HL-60 (cell line): ENCODE measurements around the gene SH3RF3.

ENCODE experiments used
- GABPA ChIP-seq: IDR thresholded peaks from 2 replicates; pipeline ENCODE4 v1.6.1; 2012; ENCODE audit warnings: low read depth
- POLR2AphosphoS5 ChIP-seq: IDR thresholded peaks from 2 replicates; pipeline ENCODE4 v1.6.1; 2012; ENCODE audit warnings: low read depth
- SPI1 ChIP-seq: IDR thresholded peaks from 2 replicates; pipeline ENCODE4 v1.6.1; 2012; ENCODE audit warnings: low read depth, mild to moderate bottlenecking, borderline replicate concordance
- TF ChIP-seq, protein P1 (sequence below): IDR thresholded peaks from one replicate; pipeline ENCODE4 v1.5.1; 2011; ENCODE audit warnings: low read length, control low read depth, inconsistent platforms; ENCODE audit not compliant: insufficient read depth
- TF ChIP-seq, protein P2 (sequence below): IDR thresholded peaks from 2 replicates; pipeline ENCODE4 v1.6.1; 2012; ENCODE audit warnings: low read depth; ENCODE audit not compliant: insufficient replicate concordance

DNA sequence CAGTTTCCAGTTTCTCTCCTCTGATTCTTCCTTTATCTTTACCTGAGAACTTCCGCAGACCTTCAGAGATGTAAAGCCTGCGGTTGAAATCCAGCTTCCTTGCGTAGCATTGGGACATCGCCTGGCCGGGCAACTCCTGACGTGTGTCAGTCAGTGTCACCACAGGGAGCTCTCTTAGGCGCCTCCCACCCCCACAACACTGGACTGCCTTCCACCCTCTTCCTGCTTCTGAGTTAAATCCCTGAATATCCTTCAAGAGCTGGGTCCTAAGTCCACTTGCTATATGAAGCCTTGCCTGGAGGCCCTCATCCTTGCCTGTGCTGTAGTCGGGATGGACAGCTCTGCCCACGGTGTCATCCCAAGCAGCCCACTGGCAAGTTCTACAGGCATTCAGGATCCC lies 305.3 kb downstream of the SH3RF3 start:
- TF ChIP-seq, protein P1, sequence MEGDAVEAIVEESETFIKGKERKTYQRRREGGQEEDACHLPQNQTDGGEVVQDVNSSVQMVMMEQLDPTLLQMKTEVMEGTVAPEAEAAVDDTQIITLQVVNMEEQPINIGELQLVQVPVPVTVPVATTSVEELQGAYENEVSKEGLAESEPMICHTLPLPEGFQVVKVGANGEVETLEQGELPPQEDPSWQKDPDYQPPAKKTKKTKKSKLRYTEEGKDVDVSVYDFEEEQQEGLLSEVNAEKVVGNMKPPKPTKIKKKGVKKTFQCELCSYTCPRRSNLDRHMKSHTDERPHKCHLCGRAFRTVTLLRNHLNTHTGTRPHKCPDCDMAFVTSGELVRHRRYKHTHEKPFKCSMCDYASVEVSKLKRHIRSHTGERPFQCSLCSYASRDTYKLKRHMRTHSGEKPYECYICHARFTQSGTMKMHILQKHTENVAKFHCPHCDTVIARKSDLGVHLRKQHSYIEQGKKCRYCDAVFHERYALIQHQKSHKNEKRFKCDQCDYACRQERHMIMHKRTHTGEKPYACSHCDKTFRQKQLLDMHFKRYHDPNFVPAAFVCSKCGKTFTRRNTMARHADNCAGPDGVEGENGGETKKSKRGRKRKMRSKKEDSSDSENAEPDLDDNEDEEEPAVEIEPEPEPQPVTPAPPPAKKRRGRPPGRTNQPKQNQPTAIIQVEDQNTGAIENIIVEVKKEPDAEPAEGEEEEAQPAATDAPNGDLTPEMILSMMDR = no peak
- TF ChIP-seq POLR2AphosphoS5 (no peak), SPI1 (no peak), GABPA (no peak)
- TF ChIP-seq, protein P2, sequence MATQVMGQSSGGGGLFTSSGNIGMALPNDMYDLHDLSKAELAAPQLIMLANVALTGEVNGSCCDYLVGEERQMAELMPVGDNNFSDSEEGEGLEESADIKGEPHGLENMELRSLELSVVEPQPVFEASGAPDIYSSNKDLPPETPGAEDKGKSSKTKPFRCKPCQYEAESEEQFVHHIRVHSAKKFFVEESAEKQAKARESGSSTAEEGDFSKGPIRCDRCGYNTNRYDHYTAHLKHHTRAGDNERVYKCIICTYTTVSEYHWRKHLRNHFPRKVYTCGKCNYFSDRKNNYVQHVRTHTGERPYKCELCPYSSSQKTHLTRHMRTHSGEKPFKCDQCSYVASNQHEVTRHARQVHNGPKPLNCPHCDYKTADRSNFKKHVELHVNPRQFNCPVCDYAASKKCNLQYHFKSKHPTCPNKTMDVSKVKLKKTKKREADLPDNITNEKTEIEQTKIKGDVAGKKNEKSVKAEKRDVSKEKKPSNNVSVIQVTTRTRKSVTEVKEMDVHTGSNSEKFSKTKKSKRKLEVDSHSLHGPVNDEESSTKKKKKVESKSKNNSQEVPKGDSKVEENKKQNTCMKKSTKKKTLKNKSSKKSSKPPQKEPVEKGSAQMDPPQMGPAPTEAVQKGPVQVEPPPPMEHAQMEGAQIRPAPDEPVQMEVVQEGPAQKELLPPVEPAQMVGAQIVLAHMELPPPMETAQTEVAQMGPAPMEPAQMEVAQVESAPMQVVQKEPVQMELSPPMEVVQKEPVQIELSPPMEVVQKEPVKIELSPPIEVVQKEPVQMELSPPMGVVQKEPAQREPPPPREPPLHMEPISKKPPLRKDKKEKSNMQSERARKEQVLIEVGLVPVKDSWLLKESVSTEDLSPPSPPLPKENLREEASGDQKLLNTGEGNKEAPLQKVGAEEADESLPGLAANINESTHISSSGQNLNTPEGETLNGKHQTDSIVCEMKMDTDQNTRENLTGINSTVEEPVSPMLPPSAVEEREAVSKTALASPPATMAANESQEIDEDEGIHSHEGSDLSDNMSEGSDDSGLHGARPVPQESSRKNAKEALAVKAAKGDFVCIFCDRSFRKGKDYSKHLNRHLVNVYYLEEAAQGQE = no peak
